Esophagus squamous epithelium (tissue), 5 donors: ENCODE results near the gene ARAP2. TPM values are rescaled to one million over a fixed set of nuclear protein-coding genes. Genes with fewer than 3 reads are reported as not detected.

Source experiments
- DNase-seq: peaks from one replicate; lab custom pipeline; 2025; lab: John Stamatoyannopoulos, UW
- H3K27ac ChIP-seq, 4 donors: fragments of 200-600 bp; sonication (generic); one replicate each; pipeline ENCODE4 v1.5.1; 2016 to 2019; ENCODE audit warnings: mild to moderate bottlenecking in 1 of 4
- H3K27me3 ChIP-seq, 4 donors: fragments of 200-600 bp; sonication (generic); 1 replicate in 3 of 4; 2 replicates in 1 of 4; pipeline versions ENCODE4 v1.5.1 to v1.6.0; 2017 to 2021; ENCODE audit warnings: antibody characterized with exemption in 1 of 4
- H3K36me3 ChIP-seq, 3 donors: fragments of 200-600 bp; sonication (generic); one replicate each; pipeline ENCODE4 v1.5.1; 2016 to 2019
- H3K4me1 ChIP-seq, 3 donors: fragments of 200-600 bp; sonication (generic); one replicate each; pipeline ENCODE4 v1.5.1; 2017 to 2019
- H3K4me3 ChIP-seq, 4 donors: fragments of 200-600 bp; sonication (generic); 1 replicate in 3 of 4; 2 replicates in 1 of 4; pipeline ENCODE4 v1.5.1; 2016 to 2019; ENCODE audit warnings: mild to moderate bottlenecking in 2 of 4, moderate library complexity in 1 of 4
- H3K9me3 ChIP-seq, 3 donors: fragments of 200-600 bp; sonication (generic); one replicate each; pipeline ENCODE4 v1.5.1; 2016 to 2019
- POLR2A ChIP-seq, 4 donors: fragments of 450-650 bp; IDR thresholded peaks; one replicate each; pipeline ENCODE4 v1.6.1; 2017; ENCODE audit warnings: antibody characterized with exemption in 4 of 4, mild to moderate bottlenecking in 4 of 4, moderate library complexity in 3 of 4
- WGBS, 2 donors: methylation state at CpG; one replicate each; pipeline ENCODE4 v1.1.5; 2018; 5-methylcytosine and 5-hydroxymethylcytosine counted together
- intact Hi-C: fragments of 100-400 bp; cut with DNase I; formaldehyde crosslinking; loops from one replicate; pipeline ENCODE4 v1.15.0; 2022
- total RNA-seq, 4 donors: library from RNA; depleted of rRNA; stranded (reverse); fragments of >200 nt; gene quantifications; one replicate each; pipeline ENCODE4 v1.1.0, GENCODE V29; 2016
- TF ChIP-seq, protein P1 (sequence below), 6 experiments: fragments of 450-650 bp in 4 of 6; fragments of 200-600 bp in 2 of 6; sonication (generic) in 2 of 6; IDR thresholded peaks; one replicate each; pipeline ENCODE4 v1.5.1; 2016 to 2019; ENCODE audit warnings: antibody characterized with exemption in 6 of 6, mild to moderate bottlenecking in 4 of 6, moderate library complexity in 4 of 6
- donor health status: DM: yes; HTN: yes; CAD: no.

Gene ARAP2
- total RNA-seq, 4 donors from 2014 or later = 28.5 to 65.8 (median 46.9) TPM

DNA sequence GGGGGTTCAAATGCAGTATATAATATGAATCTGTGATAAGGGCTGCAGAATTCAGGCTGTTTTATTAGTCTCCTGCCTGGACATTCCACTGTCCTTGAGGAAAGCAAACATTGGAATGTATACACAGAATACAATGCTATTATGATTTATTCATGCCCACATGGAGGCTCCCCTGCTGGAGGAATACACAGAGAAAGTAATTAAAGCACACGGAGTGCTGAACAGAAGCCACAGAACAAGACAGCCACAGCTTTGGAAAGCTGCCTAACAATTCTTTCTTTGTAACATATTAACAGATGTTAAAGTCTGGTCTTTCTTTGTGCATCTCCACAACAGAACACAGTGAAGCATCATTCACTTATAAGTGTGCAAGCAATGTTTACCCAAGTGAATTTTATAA is 155.8 kb downstream of the ARAP2 start:
- H3K36me3 ChIP-seq = peaks cover 0 to 45% (median 0%) of the 10 kb centered on the region in 3 donors
- DNase-seq = no peak
- no peak for TF ChIP-seq POLR2A (IDR thresholded peaks at IDR 0.05)
- TF ChIP-seq, protein P1, sequence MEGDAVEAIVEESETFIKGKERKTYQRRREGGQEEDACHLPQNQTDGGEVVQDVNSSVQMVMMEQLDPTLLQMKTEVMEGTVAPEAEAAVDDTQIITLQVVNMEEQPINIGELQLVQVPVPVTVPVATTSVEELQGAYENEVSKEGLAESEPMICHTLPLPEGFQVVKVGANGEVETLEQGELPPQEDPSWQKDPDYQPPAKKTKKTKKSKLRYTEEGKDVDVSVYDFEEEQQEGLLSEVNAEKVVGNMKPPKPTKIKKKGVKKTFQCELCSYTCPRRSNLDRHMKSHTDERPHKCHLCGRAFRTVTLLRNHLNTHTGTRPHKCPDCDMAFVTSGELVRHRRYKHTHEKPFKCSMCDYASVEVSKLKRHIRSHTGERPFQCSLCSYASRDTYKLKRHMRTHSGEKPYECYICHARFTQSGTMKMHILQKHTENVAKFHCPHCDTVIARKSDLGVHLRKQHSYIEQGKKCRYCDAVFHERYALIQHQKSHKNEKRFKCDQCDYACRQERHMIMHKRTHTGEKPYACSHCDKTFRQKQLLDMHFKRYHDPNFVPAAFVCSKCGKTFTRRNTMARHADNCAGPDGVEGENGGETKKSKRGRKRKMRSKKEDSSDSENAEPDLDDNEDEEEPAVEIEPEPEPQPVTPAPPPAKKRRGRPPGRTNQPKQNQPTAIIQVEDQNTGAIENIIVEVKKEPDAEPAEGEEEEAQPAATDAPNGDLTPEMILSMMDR (IDR thresholded peaks at IDR 0.05) = no peak
- no peak overlapping the region for H3K27ac ChIP-seq
- no peaks in the 10 kb centered on the region for H3K4me1 ChIP-seq
- H3K27me3 ChIP-seq = no peaks in the 10 kb centered on the region
- H3K9me3 ChIP-seq = no peaks in the 10 kb centered on the region
- H3K4me3 ChIP-seq = no peak overlapping the region
- WGBS, 2 donors = 27 to 33% methylated on average over 1 of the region's 1 CpG
- intact Hi-C loops = no loop called here

DNA sequence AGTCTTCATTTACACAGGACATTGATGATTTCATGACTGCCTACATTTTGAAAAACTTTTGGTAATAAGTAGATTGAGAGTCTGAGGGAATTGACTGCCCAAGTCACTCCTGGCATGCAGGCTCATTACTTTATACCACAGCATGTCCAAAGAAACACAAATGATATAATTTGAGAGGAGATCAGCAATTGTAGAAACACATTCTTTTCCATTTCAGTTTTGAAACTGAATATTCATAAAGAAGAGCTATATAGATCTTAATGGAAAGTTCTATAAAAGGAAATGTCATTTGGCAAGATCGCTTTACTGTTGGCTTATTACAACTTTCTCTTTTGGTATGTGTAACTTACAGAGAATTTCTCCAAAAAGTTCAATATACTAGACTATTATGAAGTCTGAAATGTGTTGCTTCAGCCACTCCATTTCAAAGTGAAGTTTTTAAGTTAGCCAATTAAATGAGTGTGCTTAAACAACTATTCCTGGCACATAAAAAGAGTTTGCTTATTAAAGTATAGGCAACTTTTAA is 158.0 kb downstream of the ARAP2 start:
- H3K36me3 ChIP-seq = peaks cover 0 to 43% (median 0%) of the 10 kb centered on the region in 3 donors
- intact Hi-C loops = no loop called here
- WGBS, 2 donors = 74 to 91% methylated on average over 1 of the region's 1 CpG
- TF ChIP-seq POLR2A (IDR thresholded peaks at IDR 0.05) = no peak
- TF ChIP-seq, protein P1 (IDR thresholded peaks at IDR 0.05) = no peak
- no peaks in the 10 kb centered on the region for H3K9me3 ChIP-seq
- H3K4me1 ChIP-seq = no peaks in the 10 kb centered on the region
- no peak overlapping the region for H3K27ac ChIP-seq
- no peak overlapping the region for H3K4me3 ChIP-seq
- no peaks in the 10 kb centered on the region for H3K27me3 ChIP-seq
- no peak for DNase-seq

DNA sequence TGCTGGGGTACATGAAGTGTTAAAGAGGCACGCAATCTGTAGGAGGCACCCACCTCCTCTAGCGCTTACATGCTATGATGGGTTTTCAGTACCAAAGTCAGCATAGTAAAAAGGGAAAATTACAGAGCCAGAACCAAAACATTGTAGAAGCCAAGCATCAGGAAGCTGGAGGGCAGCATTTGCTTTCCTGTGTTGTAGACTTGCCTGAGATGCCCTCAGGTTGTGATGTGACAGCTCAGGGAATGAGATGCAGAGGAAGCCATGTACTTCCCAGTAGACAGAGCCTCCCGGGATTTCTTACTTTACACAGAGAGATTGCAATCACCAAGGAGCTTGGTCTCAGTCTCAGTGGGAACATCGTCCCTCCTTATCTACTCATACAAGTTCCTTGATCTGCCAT is 161.5 kb downstream of the ARAP2 start:
- Histone ChIP-seq H3K9me3 (no peaks in the 10 kb centered on the region), H3K27me3 (no peaks in the 10 kb centered on the region), H3K36me3 (peaks cover 0 to 57% (median 0%) of the 10 kb centered on the region in 3 donors), H3K27ac (no peak overlapping the region), H3K4me3 (no peak overlapping the region), H3K4me1 (no peaks in the 10 kb centered on the region)
- no peak for DNase-seq
- intact Hi-C loops = no loop called here
- WGBS, 2 donors = 86 to 91% methylated on average over 4 of the region's 4 CpGs
- TF ChIP-seq, protein P1 (IDR thresholded peaks at IDR 0.05) = no peak
- TF ChIP-seq POLR2A (IDR thresholded peaks at IDR 0.05) = no peak

- H3K27me3 ChIP-seq = no peaks in the 10 kb centered on the region
- H3K9me3 ChIP-seq = no peaks in the 10 kb centered on the region
- WGBS, 2 donors = 67 to 87% methylated on average over 3 of the region's 3 CpGs
- TF ChIP-seq POLR2A (IDR thresholded peaks at IDR 0.05) = no peak
- TF ChIP-seq, protein P1 (IDR thresholded peaks at IDR 0.05) = no peak
- no peaks in the 10 kb centered on the region for H3K4me1 ChIP-seq
- H3K27ac ChIP-seq = no peak overlapping the region
- no peak for DNase-seq
- H3K36me3 ChIP-seq = peaks cover 0 to 73% (median 0%) of the 10 kb centered on the region in 3 donors
- H3K4me3 ChIP-seq = no peak overlapping the region
- intact Hi-C loops = no loop called here
These were observed 163.1 kb downstream of the ARAP2 start for GRCh38 chr4:36081185-36081584.

DNA sequence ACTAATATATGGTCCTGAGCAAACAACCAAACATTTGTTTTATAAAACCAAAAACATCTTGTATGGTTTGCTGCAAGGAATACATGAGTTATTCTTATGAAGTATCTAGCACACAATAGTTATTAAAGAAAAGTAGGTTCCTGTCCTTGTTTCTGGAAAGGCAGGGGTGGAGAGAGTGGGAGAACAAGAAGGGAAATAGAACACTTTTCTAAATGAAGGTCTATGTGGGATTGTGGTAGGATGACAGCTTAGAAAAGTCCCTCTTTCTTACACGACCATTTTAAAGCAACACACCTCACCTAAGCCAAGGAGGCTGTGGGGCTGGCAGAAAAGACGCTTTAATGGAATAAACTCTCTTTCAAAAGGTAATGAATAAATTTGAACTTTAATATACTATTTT is 164.6 kb downstream of the ARAP2 start:
- no peaks in the 10 kb centered on the region for H3K27me3 ChIP-seq
- H3K4me3 ChIP-seq = no peak overlapping the region
- intact Hi-C loops = no loop called here
- WGBS, 2 donors = 83 to 89% methylated on average over 2 of the region's 2 CpGs
- H3K4me1 ChIP-seq = no peaks in the 10 kb centered on the region
- DNase-seq = no peak
- no peaks in the 10 kb centered on the region for H3K9me3 ChIP-seq
- peaks cover 0 to 85% (median 0%) of the 10 kb centered on the region in 3 donors for H3K36me3 ChIP-seq
- no peak overlapping the region for H3K27ac ChIP-seq
- no peak for TF ChIP-seq POLR2A (IDR thresholded peaks at IDR 0.05)
- TF ChIP-seq, protein P1 (IDR thresholded peaks at IDR 0.05) = no peak
